ENCODE measurements around the gene CDKN1C.

Gene CDKN1C

GRCh38 chr11:2853401-2853800 is 32.2 kb downstream of the CDKN1C start:
- TF ChIP-seq CTCF (IDR thresholded peaks at IDR 0.05; ENCODE audit: low read depth, low read length, missing control alignments), result no peak
- DNase-seq (ENCODE audit: extremely low read depth, low read depth), result no peak
- H3K4me3 ChIP-seq (replicated peaks; ENCODE audit: low read depth, low read length), result no peak overlapping the region

GRCh38 chr11:2849994-2850770 is 35.4 kb downstream of the CDKN1C start:
- DNase-seq (ENCODE audit: extremely low read depth, low read depth), result no peak
- TF ChIP-seq CTCF (IDR thresholded peaks at IDR 0.05; ENCODE audit: low read depth, low read length, missing control alignments), result no peak
- H3K4me3 ChIP-seq (replicated peaks; ENCODE audit: low read depth, low read length), result no peak overlapping the region

- TF ChIP-seq CTCF (IDR thresholded peaks at IDR 0.05; ENCODE audit: low read depth, low read length, missing control alignments), result no peak
- H3K4me3 ChIP-seq (replicated peaks; ENCODE audit: low read depth, low read length), result no peak overlapping the region
- no peak for DNase-seq (ENCODE audit: extremely low read depth, low read depth)
These were observed 37.1 kb downstream of the CDKN1C start for GRCh38 chr11:2848497-2848896.

- no peak for DNase-seq (ENCODE audit: extremely low read depth, low read depth)
- no peak overlapping the region for H3K4me3 ChIP-seq (replicated peaks; ENCODE audit: low read depth, low read length)
- TF ChIP-seq CTCF (IDR thresholded peaks at IDR 0.05; ENCODE audit: low read depth, low read length, missing control alignments), result no peak
These were observed 38.0 kb downstream of the CDKN1C start for GRCh38 chr11:2847561-2847960.

- H3K4me3 ChIP-seq (replicated peaks; ENCODE audit: low read depth, low read length), result no peak overlapping the region
- no peak for TF ChIP-seq CTCF (IDR thresholded peaks at IDR 0.05; ENCODE audit: low read depth, low read length, missing control alignments)
- DNase-seq (ENCODE audit: extremely low read depth, low read depth), result no peak
These were observed 39.1 kb downstream of the CDKN1C start for GRCh38 chr11:2846470-2846869.

- no peak for DNase-seq (ENCODE audit: extremely low read depth, low read depth)
- H3K4me3 ChIP-seq (replicated peaks; ENCODE audit: low read depth, low read length), result no peak overlapping the region
- no peak for TF ChIP-seq CTCF (IDR thresholded peaks at IDR 0.05; ENCODE audit: low read depth, low read length, missing control alignments)
These were observed 39.5 kb downstream of the CDKN1C start for GRCh38 chr11:2846056-2846455.

GRCh38 chr11:2844996-2845395 is 40.6 kb downstream of the CDKN1C start:
- DNase-seq (ENCODE audit: extremely low read depth, low read depth), result no peak
- H3K4me3 ChIP-seq (replicated peaks; ENCODE audit: low read depth, low read length), result no peak overlapping the region
- no peak for TF ChIP-seq CTCF (IDR thresholded peaks at IDR 0.05; ENCODE audit: low read depth, low read length, missing control alignments)
